RCC 7860 (cell line): ENCODE results near the gene FALEC.
A peak's percentile ranks its signal among the peaks of the same experiment; 100 is the strongest.

Experiments used
- DNase-seq: peaks from one replicate; pipeline ENCODE4 v3.0.0-alpha.2; 2015; ENCODE audit warnings: low spot score
- FAIRE-seq: peaks from 2 replicates; lab custom pipeline; 2012; peaks lifted over from hg19 to GRCh38; lab: Jason Lieb, UNC

Gene FALEC

GRCh38 chr1:150515328-150516049 is at the start of gene FALEC:
FALEC (plus strand) TSS chr1:150515752.
- peak; percentile 92 for DNase-seq
- FAIRE-seq = peak; percentile 26

- no peak for FAIRE-seq
Observed at GRCh38 chr1:150466964-150467363, 48.6 kb upstream of the FALEC start.

GRCh38 chr1:150469291-150469690 is 46.3 kb upstream of the FALEC start:
- no peak for DNase-seq

More at GRCh38 chr1:150466964-150467363, 48.6 kb upstream of the FALEC start:
- DNase-seq = no peak

GRCh38 chr1:150472601-150473200 is 42.9 kb upstream of the FALEC start:
- no peak for DNase-seq
- FAIRE-seq = no peak

More at GRCh38 chr1:150469291-150469690, 46.3 kb upstream of the FALEC start:
- FAIRE-seq = no peak

GRCh38 chr1:150473659-150474058 is 41.9 kb upstream of the FALEC start:
- DNase-seq = no peak
- no peak for FAIRE-seq

GRCh38 chr1:150474869-150475268 is 40.7 kb upstream of the FALEC start:
- FAIRE-seq (no peak), DNase-seq (no peak)

DNA sequence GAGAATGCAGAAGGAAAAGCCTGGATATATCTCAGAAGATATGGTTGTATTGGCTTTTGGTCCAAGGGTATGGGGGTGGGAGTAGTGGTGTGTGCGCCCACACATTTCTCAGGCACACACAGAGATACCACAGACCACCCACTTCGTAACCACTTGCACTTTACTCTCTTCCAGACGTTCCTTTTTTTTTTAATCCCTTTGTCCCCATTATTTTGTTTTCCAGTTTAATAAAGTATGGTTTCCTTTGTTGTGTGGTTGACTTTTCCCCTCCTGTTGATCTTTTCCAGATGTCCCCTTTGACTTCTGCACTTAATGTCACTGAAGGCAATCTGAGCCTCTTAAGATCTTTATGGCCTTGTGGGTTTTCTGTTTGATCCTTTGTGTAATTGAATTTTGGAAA is 38.8 kb upstream of the FALEC start:
- FAIRE-seq = no peak
- no peak for DNase-seq

- DNase-seq (no peak), FAIRE-seq (no peak)
Observed at GRCh38 chr1:150477320-150477719, 38.2 kb upstream of the FALEC start.

GRCh38 chr1:150477733-150478132 is 37.8 kb upstream of the FALEC start:
- FAIRE-seq (no peak), DNase-seq (no peak)

DNA sequence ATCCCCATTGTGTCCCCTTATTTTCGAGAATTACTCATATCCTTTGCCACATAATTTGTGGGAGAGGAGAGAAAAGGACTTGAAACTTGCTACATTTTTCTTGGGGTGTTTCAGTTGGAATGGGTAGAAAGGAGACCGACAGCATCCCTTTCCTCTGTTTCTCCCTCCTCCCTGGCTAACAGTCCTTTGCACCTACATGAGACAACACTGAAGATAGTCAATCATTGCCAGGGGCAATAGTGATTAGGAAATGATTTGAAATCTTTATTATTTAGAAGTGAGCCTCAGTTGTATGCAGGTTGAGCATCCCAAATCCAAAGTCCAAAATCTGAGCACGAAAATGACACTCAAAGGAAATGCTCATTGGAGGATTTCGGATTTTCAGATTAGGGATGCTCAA is 36.2 kb upstream of the FALEC start:
- FAIRE-seq (no peak), DNase-seq (no peak)

- no peak for DNase-seq
- FAIRE-seq = no peak
Observed at GRCh38 chr1:150479927-150480352, 35.6 kb upstream of the FALEC start.

- FAIRE-seq (no peak), DNase-seq (peak; percentile 26)
Observed at GRCh38 chr1:150484431-150484830, 31.1 kb upstream of the FALEC start.

DNA sequence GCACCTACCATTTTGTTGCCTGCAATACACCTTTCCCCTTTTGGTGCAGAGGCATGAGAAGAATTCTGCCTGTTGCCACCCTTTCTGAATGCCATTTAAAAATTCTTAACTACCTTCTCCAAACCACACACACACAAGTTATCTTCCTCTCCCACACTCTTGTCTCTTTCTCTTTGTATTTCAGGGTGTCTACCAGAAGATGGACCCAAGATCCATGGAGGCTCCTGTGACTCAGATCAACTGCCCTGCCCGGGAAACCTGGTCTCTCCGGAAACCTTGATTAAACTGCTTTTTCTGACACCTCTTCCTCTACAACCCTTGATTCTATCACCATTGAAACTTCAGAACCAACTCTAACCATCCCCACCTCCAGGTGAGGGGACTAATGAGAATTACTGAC is 30.7 kb upstream of the FALEC start:
- FAIRE-seq (no peak), DNase-seq (peak; percentile 13)

GRCh38 chr1:150486966-150487762 is 28.4 kb upstream of the FALEC start, which contains the start of gene TARS2:
TARS2 (plus strand) TSS chr1:150487419; CDS start chr1:150487451, 32 bp downstream.
- FAIRE-seq (peak; percentile 83), DNase-seq (peak; percentile 99)

- FAIRE-seq (no peak), DNase-seq (no peak)
Observed at GRCh38 chr1:150487763-150488115, 27.8 kb upstream of the FALEC start.

- no peak for FAIRE-seq
- DNase-seq = no peak
Observed at GRCh38 chr1:150493175-150493574, 22.4 kb upstream of the FALEC start.

DNA sequence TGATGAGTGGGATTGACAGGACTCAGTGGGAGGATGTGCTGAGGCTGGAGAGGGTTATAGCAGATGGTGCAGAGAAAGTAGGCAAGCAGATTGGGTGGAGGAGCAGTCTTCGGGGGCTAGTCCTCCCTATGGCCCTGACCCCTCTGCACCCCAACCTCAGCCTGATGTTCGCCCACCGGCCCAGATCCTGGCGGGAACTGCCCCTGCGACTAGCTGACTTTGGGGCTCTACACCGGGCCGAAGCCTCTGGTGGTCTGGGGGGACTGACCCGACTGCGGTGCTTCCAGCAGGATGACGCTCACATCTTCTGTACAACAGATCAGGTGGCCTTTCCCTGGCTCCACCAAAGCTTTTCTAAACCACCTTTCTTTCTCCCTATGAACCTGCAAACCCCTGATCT is 17.2 kb upstream of the FALEC start:
- no peak for DNase-seq
- FAIRE-seq = no peak

DNA sequence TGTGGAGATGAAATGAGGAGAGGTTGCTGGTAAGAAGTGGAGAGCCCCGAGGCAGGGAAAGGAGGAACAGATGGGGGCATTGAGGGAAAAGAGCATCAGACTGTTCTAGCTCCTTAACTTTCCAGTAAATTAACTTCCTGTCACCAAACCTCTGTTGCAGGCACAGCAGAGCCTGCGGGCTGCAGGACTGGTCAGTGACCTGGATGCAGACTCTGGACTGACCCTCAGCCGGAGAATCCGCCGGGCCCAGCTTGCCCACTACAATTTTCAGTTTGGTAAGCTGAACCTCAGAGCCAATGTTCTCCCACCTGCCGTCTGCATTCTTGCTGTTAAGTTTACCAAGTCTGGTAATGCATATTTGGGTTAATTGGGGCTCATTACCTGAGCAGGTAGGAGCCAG is 10.1 kb upstream of the FALEC start:
- FAIRE-seq (no peak), DNase-seq (no peak)

GRCh38 chr1:150507912-150508864 is 7.4 kb upstream of the FALEC start, which contains the start of gene ECM1:
ECM1 (plus strand) TSS chr1:150508109; CDS start chr1:150508210, 101 bp downstream.
- FAIRE-seq = peak; percentile 78
- DNase-seq = peak; percentile 72

GRCh38 chr1:150508982-150509381 is 6.6 kb upstream of the FALEC start:
- no peak for FAIRE-seq

More at GRCh38 chr1:150508982-150509381, 6.6 kb upstream of the FALEC start:
- no peak for DNase-seq
